HUDEP-2 (cell line): Measurements from ENCODE around the gene TAF3.
A peak's percentile ranks its signal among the peaks of the same experiment; 100 is the strongest.

Experiments used
- DNase-seq, 76 experiments: peaks; one replicate each; lab custom pipeline; 2025; ENCODE audit not compliant: unreplicated experiment in 76 of 76; lab: John Stamatoyannopoulos, UW

The TAF3 gene

DNA sequence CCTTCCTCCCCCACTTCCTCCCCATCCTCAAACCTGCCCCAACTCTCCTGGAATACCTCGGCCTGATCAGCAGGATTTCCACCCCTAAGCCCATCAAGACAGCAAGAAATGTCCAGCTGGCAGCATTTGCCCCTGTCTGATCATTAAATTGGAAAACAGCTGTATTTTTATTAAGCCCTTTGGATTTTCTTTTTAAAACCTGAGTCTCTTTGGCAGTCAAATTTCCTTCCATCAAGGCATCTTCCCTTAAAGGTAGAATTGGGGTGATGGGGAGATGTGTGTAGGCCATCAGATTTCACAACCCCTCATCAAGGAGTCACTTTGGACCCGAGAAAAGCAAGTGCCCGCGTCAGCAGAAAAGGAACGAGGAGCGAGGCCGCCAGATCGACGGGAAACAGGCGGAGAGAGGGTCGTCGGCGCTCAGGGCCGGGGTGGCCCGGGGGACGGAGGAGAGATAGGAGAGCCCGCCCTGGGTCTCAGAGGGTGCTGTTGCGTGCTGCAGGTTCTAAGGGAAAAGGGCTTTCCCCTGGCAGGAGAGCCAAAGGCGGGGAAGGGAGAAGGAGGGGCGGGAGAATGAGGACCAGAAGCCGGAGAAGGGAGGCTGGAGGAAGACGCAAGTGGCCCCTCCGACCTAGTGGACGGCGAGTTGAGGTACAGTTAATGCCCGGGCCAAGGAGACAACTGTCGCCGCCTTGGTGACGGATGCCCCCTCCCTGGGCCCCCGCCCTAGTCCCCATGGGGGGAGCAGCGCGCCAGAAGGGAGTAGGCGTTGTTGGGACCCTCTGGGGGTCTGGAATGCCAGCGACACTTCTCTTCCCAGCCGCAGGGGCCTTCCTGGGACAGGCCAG lies 224.6 kb downstream of the TAF3 start:
- no peak for DNase-seq

DNA sequence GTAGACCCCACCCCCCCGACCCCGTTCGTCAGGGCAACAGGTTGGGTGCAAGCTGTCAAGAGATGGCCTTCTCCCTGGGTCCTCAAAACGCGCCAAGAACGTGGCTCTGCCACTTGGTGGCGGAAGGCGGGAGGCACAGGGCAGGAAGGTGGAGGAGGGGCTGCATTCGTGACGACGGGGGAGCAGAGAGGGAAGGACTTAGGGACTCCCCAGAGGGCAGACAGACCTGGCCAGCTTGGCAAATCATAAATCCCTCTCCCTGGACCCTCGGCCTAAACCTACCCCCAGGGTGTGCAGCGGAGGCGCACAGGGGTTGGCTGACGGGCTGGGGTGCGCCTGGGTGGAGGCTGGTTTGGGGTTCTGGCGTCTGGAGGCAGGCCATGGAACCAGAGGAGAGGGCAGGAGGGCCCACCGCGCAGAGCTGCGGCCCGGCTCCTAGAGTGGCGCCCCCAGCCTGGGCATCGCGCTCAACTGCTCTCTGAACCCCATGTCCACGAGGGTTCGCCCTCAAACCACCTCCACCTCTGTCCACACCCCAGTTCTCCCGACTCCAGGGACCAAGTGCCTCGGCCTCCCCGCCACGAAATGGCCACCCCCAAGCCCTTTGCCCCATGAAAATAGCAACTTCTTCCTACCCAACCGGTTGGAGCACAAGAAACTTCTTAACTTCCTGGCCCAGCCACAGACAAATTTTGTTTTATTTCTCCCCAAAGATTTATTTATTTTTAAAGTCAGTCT lies 225.4 kb downstream of the TAF3 start:
- DNase-seq: peak in 12 of 76 experiments; percentile 1 to 39 (median 14)

- DNase-seq: no peak
These were observed 226.1 kb downstream of the TAF3 start for GRCh38 chr10:8044331-8044907.

GRCh38 chr10:8044908-8045725 lies 226.8 kb downstream of the TAF3 start:
- DNase-seq: no peak

GRCh38 chr10:8045726-8046494 lies 227.6 kb downstream of the TAF3 start:
- DNase-seq: no peak

- no peak for DNase-seq
These were observed 229.4 kb downstream of the TAF3 start for GRCh38 chr10:8047452-8048280.

DNA sequence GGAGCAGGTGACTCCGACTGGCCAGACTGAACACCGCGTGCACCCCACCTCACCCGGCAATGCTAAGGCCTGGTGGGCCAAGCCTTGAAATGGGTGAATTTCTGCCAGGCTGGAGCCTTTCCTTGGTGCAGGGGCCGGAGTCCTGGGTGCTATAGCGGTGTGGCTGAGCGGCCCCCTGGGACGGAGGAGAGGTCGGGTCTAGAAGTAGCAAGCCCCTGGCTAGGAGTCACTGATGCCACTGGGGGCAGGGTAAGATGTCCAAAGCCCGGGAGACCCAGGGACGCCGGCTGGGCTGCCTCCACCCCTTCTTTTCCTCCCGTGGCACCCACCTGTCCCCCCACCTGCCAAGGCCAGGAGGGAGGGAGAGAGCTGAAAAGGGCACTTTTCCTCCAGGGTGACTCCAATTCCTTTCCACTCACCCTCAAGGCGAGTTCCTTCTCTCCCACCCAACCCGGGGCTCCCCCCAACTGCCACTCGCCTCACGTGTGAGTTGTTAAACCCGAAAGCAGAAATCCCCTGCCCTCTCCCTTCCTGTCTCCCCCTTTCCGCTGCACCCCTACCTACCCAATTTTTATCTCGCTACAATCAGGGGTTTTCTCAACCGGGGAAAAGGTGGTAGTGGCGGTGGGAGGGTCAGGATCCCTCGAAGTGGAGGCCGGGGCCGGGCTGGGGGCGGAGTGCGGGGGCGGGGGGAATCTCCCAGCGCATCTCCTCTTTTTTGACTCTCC lies 230.1 kb downstream of the TAF3 start:
- no peak for DNase-seq

- DNase-seq: peak in 1 of 76 experiments; percentile 34
These were observed 230.9 kb downstream of the TAF3 start for GRCh38 chr10:8049045-8049864.

DNA sequence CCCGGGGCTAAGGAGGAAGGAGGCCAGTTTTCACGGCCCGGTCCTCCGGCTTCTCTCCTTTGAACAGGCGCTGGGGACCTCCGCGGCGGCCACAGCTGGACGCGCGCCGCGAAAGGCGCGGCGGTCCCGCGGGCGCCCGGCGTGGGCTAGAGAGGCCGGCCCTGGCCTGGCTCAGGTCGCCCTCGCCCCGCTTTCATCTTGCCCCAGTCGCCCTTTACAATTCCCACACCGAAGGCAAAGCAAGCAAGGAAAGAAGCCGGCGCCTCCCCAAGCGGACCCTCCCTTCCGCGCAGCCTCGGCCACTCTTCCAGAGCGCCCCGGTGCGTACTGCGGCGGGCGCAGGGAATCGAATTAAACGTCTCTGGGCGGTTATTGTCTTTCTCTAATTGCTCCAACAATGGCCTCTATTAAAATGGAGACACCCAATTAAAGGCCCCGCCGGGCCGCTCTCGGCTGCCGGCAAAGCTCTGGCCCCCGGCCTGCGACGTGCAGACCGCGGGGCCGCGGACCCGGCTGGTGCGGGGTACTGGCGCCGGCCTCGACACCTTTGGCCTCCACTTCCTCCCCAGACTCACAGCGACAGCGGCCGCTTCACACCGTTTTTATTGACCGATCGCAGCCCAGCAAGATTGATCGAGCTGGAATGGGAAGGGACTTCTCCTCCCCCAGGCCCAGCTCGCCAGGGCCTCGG lies 231.7 kb downstream of the TAF3 start:
- DNase-seq: no peak

DNA sequence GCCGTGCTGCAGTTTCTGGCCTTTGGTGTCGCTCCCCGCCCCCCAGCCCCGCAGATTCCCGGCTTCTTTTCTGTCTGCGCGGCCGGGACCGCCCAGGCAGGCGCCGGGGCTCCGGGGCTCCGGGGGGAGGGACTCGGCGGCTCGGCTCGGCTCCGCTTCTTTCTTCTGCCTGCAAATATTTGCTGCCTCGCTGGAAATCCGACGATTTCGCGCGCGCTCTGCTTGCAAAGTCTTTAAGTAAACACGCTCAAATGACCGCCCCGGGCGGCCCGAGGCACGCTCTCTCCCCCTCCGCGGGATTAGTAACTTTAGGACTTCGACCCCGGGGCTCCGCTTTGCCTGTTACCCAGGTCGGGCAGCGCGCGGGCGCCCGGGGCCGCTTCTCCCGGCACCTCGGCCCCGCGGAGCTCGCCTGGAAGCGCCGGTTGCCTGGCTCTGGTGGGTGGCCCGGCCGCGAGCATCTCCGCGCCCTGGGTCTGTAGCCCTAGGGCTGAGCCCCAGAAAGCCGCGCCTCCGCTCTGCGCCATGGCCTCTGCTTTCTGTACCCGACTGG lies 232.3 kb downstream of the TAF3 start:
- peak in 2 of 76 experiments; percentile 19 to 25 for DNase-seq

GRCh38 chr10:8051109-8051821 lies 233.0 kb downstream of the TAF3 start:
- DNase-seq: no peak

- DNase-seq: no peak
These were observed 233.5 kb downstream of the TAF3 start for GRCh38 chr10:8051851-8052257.

DNA sequence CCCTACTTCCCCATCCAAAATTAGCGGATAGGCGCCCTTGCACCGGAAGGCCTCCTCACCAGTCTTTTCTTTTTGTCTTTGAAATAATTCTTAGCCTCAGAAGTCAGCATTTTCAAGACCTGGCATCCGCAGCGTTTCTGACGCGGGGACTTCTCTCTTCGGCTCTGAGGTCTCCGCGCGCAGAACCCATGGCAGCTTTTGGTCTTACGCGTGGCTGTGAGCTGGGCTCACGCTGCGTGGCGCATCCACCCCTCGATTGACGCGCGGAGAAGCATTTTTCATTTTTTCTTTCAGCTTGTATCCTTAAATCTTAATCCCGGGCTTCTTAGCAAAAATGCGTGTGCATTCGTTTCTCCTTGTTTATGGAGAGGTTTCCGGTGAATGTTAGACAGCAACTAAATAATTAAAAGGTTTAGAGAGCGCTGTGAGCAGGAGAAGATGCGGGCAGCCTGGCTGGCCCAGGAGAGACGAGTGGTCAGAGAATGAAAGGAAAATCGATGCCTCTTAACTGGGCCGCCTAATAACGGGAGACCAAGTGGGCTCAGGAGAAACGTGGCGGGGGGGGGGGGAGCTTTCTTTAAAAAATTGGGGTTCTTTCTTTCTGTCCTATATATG lies 234.1 kb downstream of the TAF3 start:
- DNase-seq: peak in 1 of 76 experiments; percentile 7

DNA sequence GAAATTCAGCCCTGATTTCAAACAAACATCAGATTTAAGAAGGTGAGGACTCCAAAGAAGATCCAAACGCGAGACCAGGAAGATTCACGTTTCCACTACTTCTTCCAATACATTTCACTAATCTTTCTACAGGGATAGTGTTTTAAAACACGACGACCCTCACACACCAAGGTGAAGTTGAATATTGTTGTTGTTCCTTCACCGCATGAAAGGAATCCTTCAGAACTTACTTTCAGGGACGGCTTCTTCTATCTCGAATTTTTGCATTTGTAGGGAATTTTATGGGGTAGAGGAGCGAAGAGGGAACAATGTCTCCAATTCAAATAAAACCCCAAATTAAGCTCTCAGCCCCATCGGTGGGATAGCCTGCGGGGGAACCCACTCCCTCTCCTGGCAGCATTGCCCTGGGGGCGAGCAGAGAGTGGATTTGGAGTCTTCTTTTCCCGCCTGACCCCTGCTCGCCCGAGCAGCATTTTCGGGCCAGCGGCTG lies 234.7 kb downstream of the TAF3 start:
- no peak for DNase-seq

DNA sequence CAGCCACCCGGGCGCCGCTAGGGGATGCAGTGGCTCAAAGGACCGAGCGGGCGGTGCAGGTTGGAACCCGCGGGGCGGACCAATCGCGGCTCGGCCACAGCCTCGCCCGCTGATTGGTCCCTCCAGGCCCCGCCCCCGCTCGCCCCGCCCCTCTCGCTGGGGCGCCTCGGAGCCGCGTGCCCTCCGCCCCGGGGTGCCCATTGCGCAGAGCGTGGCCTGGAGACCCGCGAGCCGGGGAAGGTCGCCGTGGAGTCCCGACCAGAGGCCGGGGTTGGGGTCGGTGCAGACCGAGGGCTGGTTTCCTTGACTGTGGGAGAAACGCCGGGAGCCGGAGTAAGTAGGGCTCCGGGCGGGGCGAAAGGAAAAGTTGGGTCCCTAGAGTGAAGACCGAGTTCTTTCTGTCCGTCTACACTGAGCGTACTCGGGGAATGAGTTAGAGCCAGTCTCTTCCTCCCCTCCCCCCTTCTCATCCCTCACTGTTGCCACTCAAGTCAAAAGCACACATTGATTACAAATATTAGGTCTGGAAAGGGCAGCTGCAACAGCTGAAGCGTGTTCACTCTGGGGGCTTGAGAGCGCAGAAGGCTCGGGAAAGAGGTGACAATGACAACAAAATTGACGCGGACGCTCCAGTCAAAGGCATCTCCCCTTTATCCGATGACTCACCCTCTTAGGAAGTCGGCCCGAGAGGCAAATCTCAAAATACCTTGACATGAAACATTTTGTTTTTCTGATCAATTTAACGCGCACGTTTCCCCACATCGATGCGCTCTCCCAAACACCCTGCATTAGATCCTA lies 235.3 kb downstream of the TAF3 start:
- DNase-seq: peak in 73 of 76 experiments; percentile 32 to 92 (median 82)
